Measurements from ENCODE around the gene NELFE. TPM values are rescaled to one million over a fixed set of nuclear protein-coding genes. Genes with fewer than 3 reads are reported as not detected.

The NELFE gene
- total RNA-seq, 1 experiment from 2014 or later, result 73.8 TPM

DNA sequence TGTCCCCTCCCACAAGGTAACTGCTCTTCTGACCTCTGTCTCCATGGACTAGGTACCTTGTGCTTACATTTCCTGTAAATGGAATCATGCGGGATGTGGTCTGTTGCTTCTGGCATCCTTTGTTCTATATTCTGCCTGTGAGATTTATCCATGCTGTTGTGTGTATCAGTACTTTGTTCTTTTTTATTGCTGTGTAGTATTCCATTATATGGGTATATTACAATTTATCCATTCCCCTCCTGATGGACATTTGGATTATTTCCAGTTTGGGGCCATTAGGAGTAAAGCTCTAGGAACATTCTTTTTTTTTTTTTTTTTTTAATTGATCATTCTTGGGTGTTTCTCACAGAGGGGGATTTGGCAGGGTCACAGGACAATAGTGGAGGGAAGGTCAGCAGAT is 27.8 kb downstream of the NELFE start (continued):
- TF ChIP-seq ZBTB21 (CRISPR knock-in tag; IDR thresholded peaks at IDR 0.05; ENCODE audit: borderline replicate concordance) (no peak), ESRRA (CRISPR knock-in tag; IDR thresholded peaks at IDR 0.05; ENCODE audit: borderline replicate concordance) (no peak), MXD4 (CRISPR knock-in tag; IDR thresholded peaks at IDR 0.05; ENCODE audit: borderline replicate concordance) (no peak), ZMAT4 (CRISPR knock-in tag; IDR thresholded peaks at IDR 0.05) (no peak)
- TF ChIP-seq, protein P1, sequence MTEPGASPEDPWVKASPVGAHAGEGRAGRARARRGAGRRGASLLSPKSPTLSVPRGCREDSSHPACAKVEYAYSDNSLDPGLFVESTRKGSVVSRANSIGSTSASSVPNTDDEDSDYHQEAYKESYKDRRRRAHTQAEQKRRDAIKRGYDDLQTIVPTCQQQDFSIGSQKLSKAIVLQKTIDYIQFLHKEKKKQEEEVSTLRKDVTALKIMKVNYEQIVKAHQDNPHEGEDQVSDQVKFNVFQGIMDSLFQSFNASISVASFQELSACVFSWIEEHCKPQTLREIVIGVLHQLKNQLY (CRISPR knock-in tag; IDR thresholded peaks at IDR 0.05), result no peak

DNA sequence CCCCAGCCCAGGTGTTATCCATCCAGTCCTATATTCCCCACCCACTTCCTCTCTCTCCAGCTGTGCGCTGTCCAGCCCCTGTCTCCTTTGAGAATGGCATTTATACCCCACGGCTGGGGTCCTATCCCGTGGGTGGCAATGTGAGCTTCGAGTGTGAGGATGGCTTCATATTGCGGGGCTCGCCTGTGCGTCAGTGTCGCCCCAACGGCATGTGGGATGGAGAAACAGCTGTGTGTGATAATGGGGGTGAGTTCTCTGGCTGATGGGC is 30.2 kb downstream of the NELFE start:
- no peak for ATAC-seq
- ChIA-PET CTCF (interaction anchor here (1.7 kb wide), 1 partner anchor 24 kb away, joined by 5 read pairs; no protein-coding TSS in a partner anchor), POLR2A (no interaction called here)
- Mint-ChIP-seq H3K9me3 (peaks cover 13% of the 10 kb centered on the region), H3K27me3 (ENCODE audit: low read depth) (peaks cover 26% of the 10 kb centered on the region), H3K4me3 (no peak overlapping the region), H3K4me1 (no peaks in the 10 kb centered on the region), H3K36me3 (no peaks in the 10 kb centered on the region), H3K27ac (no peak overlapping the region)
- no peak for DNase-seq (ENCODE audit: low spot score)
- no peak for TF ChIP-seq AR (CRISPR knock-in tag; IDR thresholded peaks at IDR 0.05)
- no peak for TF ChIP-seq PRDM15 (CRISPR knock-in tag; IDR thresholded peaks at IDR 0.05)
- no peak for TF ChIP-seq IRF2 (CRISPR knock-in tag; IDR thresholded peaks at IDR 0.05; ENCODE audit: borderline replicate concordance, low read depth)
- TF ChIP-seq E2F5 (CRISPR knock-in tag; IDR thresholded peaks at IDR 0.05), result no peak
- no peak for TF ChIP-seq PRRX2 (CRISPR knock-in tag; IDR thresholded peaks at IDR 0.05)
- TF ChIP-seq TEAD1 (CRISPR knock-in tag; IDR thresholded peaks at IDR 0.05), result no peak
- TF ChIP-seq, protein P2, sequence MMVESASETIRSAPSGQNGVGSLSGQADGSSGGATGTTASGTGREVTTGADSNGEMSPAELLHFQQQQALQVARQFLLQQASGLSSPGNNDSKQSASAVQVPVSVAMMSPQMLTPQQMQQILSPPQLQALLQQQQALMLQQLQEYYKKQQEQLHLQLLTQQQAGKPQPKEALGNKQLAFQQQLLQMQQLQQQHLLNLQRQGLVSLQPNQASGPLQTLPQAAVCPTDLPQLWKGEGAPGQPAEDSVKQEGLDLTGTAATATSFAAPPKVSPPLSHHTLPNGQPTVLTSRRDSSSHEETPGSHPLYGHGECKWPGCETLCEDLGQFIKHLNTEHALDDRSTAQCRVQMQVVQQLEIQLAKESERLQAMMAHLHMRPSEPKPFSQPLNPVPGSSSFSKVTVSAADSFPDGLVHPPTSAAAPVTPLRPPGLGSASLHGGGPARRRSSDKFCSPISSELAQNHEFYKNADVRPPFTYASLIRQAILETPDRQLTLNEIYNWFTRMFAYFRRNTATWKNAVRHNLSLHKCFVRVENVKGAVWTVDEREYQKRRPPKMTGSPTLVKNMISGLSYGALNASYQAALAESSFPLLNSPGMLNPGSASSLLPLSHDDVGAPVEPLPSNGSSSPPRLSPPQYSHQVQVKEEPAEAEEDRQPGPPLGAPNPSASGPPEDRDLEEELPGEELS (CRISPR knock-in tag; IDR thresholded peaks at IDR 0.05), result no peak
- TF ChIP-seq NR3C1 (CRISPR knock-in tag; conservative IDR thresholded peaks at IDR 0.05; ENCODE audit: low read depth), result no peak
- TF ChIP-seq NR1H2 (CRISPR knock-in tag; IDR thresholded peaks at IDR 0.05), result no peak
- TF ChIP-seq RORB (CRISPR knock-in tag; IDR thresholded peaks at IDR 0.05), result no peak
- TF ChIP-seq FOXK1 (CRISPR knock-in tag; IDR thresholded peaks at IDR 0.05), result no peak
- TF ChIP-seq GRHL2 (CRISPR knock-in tag; IDR thresholded peaks at IDR 0.05; ENCODE audit: insufficient replicate concordance, severe bottlenecking), result no peak
- TF ChIP-seq ZNF232 (CRISPR knock-in tag; IDR thresholded peaks at IDR 0.05), result no peak
- TF ChIP-seq NFE2L1 (CRISPR knock-in tag; IDR thresholded peaks at IDR 0.05), result no peak
- TF ChIP-seq, protein P3, sequence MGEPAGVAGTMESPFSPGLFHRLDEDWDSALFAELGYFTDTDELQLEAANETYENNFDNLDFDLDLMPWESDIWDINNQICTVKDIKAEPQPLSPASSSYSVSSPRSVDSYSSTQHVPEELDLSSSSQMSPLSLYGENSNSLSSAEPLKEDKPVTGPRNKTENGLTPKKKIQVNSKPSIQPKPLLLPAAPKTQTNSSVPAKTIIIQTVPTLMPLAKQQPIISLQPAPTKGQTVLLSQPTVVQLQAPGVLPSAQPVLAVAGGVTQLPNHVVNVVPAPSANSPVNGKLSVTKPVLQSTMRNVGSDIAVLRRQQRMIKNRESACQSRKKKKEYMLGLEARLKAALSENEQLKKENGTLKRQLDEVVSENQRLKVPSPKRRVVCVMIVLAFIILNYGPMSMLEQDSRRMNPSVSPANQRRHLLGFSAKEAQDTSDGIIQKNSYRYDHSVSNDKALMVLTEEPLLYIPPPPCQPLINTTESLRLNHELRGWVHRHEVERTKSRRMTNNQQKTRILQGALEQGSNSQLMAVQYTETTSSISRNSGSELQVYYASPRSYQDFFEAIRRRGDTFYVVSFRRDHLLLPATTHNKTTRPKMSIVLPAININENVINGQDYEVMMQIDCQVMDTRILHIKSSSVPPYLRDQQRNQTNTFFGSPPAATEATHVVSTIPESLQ (CRISPR knock-in tag; IDR thresholded peaks at IDR 0.05), result no peak
- TF ChIP-seq FOXJ3 (CRISPR knock-in tag; IDR thresholded peaks at IDR 0.05; ENCODE audit: borderline replicate concordance), result no peak
- TF ChIP-seq ERG (CRISPR knock-in tag; IDR thresholded peaks at IDR 0.05), result no peak
